A549 treated with GW870086 at 1 μM for 4 hours (cell line): Measurements from ENCODE around the gene MAGEB16. TPM values are rescaled to one million over a fixed set of nuclear protein-coding genes. Genes with fewer than 3 reads are reported as not detected.

Experiments used
- total RNA-seq: library from RNA; stranded (reverse); fragments of 200-300 nt; extraction: Qiagen RNA extraction; gene quantifications from 5 replicates; pipeline ENCODE4 v1.2.3, GENCODE V29; 2022; ENCODE audit warnings: low read depth

MAGEB16 gene
- not detected in 5 replicates for total RNA-seq

GRCh38 chrX:35798042-35798441 is at the start of gene MAGEB16:
Gene MAGEB16, plus strand, starts transcription at chrX:35798342. Its CDS starts 3,855 bp downstream, at chrX:35802197.

Other genes starting within 250 kb of the MAGEB16 start
- gene CFAP47, start 121.4 kb downstream of the MAGEB16 start, total RNA-seq = not detected in 5 replicates